Ecto neural progenitor cell (in vitro differentiated cells): Measurements from ENCODE around the gene CXCL16.
"Not testable (repeated sequence)": the region's sequence is repeated elsewhere in the genome, so short reads cannot be mapped to it uniquely, and the experiment has no call there.

Experiments
- DNase-seq: peaks from one replicate; pipeline ENCODE4 v3.0.0-alpha.2; 2018; ENCODE audit warnings: low spot score

CXCL16 gene

DNA sequence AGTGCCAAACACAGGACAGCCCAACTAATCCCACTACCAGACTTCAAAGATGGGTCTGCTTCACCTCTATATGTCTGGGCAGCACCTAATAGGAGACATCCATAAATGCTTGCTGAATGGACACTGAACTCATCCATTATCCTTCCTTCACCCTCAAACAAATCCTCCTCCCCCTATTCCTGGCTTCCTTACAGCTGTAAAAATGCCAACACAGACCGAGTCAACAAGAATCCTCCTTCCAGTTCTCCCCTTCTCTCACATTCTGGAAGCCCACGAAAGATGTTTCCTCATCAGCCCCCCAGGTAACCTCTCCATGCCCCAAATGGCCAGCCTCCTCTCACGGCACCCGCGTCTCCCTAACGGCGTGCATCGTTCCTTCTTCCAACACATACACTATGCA lies 48.0 kb downstream of the CXCL16 start:
- DNase-seq, result no peak

GRCh38 chr17:4690745-4691144 lies 49.0 kb downstream of the CXCL16 start:
- DNase-seq, result no peak

- DNase-seq, result not testable (repeated sequence)
These were observed 49.9 kb downstream of the CXCL16 start for GRCh38 chr17:4689872-4690271.

GRCh38 chr17:4683739-4684138 lies 56.0 kb downstream of the CXCL16 start:
- DNase-seq, result not testable (repeated sequence)
